Frontal cortex (tissue), 4 donors: ENCODE results near the gene PTPRN2. TPM values are rescaled to one million over a fixed set of nuclear protein-coding genes. Genes with fewer than 3 reads are reported as not detected.
"Not testable (repeated sequence)": the region's sequence is repeated elsewhere in the genome, so short reads cannot be mapped to it uniquely, and the experiment has no call there.

Source experiments
- DNase-seq, 2 donors: peaks; one replicate each; pipeline ENCODE4 v3.0.0; 2012; ENCODE audit warnings: low spot score in 2 of 2
- FAIRE-seq: peaks from 2 replicates; lab custom pipeline; 2012; peaks lifted over from hg19 to GRCh38; lab: Jason Lieb, UNC
- total RNA-seq: library from RNA; depleted of rRNA; stranded (reverse); fragments of >200 nt; gene quantifications from one replicate; pipeline ENCODE4 v1.2.3, GENCODE V29; 2014
- donor health status: control.
- donor health status: control.
- donor health status: control.

Gene PTPRN2
- total RNA-seq, 1 donor from 2014 or later = 52.2 TPM

GRCh38 chr7:157744786-157745601 is 842.6 kb downstream of the PTPRN2 start:
- DNase-seq = no peak
- no peak for FAIRE-seq

DNA sequence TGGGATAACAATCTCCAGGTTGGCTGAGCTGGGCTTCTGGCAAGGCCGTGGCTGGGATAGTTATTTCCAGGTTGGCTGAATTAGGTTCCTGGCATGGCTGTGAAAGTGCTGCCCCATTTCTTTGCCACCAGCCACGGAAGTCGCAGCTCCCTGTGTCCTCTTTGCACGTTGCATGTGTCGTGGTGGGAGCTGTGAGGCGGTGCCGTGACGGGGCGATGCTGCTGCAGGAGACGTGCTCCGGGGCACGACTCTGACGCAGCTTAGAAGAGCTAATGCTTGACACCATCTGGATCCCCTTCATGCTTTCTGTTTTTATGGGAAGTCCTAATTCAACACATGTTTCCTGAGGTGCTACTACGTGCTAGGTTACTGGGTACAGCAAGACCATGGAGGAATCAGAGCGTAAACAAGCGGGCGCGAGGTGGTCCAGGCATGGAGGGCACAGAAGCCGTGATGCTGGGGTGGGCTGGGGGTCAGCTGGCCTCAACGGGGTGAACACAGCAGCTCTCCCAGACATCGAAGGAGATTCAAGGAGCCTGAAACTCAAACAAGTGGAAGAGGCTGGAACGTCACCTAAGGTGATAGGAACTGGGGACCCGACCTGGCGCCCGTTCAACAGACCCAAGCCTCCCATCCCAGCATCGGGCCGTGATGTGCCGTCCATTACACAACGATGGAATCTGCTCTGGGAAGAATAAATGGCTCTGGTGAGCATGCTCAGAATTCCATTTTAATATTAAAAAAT is 843.7 kb downstream of the PTPRN2 start:
- FAIRE-seq = no peak
- no peak for DNase-seq

- DNase-seq (no peak), FAIRE-seq (no peak)
Measured at GRCh38 chr7:157740251-157740798, 847.3 kb downstream of the PTPRN2 start.

GRCh38 chr7:157739650-157740049 is 848.0 kb downstream of the PTPRN2 start:
- FAIRE-seq = no peak
- no peak for DNase-seq

DNA sequence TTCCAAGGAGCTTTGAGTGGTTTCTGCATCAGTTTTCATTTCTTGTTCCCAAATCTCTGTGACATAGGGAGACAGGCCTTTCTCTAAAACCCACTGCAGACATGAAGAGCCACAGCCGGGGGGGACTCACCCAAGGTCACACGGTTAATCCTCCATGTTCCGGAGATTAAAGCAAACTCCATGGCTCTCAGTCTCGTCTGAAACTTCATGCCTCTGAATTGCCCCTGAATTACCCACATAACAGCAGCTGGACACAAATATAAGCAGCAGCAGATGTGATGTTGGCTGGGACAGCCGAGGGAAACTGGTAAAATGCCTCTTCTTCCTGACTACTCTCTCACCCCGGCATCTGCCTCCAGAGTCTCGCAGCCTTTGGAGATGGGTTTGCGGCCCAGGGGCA is 848.6 kb downstream of the PTPRN2 start:
- DNase-seq = no peak
- no peak for FAIRE-seq

- FAIRE-seq = no peak
Measured at GRCh38 chr7:157738066-157738460, 849.6 kb downstream of the PTPRN2 start.

GRCh38 chr7:157737151-157738065 is 850.2 kb downstream of the PTPRN2 start:
- FAIRE-seq (no peak), DNase-seq (no peak)

More at GRCh38 chr7:157738066-157738460, 849.6 kb downstream of the PTPRN2 start:
- DNase-seq = no peak

GRCh38 chr7:157736341-157736740 is 851.3 kb downstream of the PTPRN2 start:
- FAIRE-seq = no peak
- no peak for DNase-seq

DNA sequence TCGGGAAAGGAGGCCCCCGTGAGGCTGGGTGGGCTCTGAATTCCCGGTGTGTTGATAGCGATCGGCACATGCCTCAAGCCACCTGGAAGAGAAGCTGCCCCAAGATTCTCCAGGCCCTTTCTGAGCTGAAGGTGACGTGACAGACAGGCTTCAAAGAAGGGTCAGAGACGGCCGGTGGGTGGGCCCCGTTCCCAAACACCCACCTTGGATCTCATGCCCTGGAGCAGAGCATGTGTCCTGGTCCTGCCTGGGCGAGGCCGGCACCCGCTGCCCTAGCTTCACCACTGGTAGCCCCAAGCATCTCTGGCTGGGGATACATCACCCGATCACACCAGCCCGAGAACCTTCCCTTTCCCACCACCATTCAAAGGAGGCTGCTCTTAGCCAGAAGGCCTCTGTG is 851.8 kb downstream of the PTPRN2 start:
- DNase-seq (no peak), FAIRE-seq (no peak)

- no peak for DNase-seq
Measured at GRCh38 chr7:157734676-157735640, 852.7 kb downstream of the PTPRN2 start.

DNA sequence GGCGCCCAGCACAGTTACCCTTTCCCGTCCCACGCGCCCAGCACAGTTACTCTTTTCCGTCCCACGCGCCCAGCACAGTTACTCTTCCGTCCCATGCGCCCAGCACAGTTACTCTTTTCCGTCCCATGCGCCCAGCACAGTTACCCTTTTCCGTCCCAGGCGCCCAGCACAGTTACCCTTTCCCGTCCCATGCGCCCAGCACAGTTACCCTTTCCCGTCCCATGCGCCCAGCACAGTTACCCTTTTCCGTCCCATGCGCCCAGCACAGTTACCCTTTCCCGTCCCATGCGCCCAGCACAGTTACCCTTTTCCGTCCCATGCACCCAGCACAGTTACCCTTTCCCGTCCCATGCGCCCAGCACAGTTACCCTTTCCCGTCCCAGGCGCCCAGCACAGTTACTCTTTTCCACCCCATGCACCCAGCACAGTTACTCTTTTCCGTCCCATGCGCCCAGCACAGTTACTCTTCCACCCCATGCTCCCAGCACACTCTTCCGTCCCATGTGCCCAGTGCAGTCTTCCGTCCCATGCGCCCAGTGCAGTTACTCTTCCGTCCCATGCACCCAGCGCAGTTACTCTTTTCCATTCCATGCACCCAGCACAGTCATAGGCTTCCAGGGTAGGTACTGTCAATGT is 853.7 kb downstream of the PTPRN2 start:
- FAIRE-seq, DNase-seq: not testable (repeated sequence)

More at GRCh38 chr7:157734676-157735640, 852.7 kb downstream of the PTPRN2 start:
- no peak for FAIRE-seq

GRCh38 chr7:157731126-157731525 is 856.5 kb downstream of the PTPRN2 start:
- DNase-seq = no peak
- no peak for FAIRE-seq

- FAIRE-seq (no peak), DNase-seq (no peak)
Measured at GRCh38 chr7:157730614-157731013, 857.0 kb downstream of the PTPRN2 start.

DNA sequence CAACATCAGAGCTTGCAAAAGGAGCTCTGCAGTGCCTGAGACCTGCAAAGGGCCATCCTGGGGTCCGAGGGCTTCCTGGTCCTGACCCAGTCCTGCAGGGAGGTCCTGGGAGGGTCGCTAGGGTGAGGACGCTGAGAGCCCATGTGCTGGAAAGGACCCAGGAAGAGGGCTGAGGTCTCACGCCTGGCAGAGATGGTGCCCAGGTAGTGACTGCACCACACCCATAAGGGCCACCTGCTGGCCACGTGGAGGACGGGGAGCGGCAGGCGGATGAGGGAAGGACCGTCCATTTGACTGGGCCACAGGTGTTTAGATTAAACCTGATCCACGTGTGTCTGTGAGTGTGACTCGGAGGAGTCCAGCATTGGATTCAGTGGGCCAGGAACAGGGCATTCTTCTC is 858.1 kb downstream of the PTPRN2 start:
- FAIRE-seq (no peak), DNase-seq (no peak)

DNA sequence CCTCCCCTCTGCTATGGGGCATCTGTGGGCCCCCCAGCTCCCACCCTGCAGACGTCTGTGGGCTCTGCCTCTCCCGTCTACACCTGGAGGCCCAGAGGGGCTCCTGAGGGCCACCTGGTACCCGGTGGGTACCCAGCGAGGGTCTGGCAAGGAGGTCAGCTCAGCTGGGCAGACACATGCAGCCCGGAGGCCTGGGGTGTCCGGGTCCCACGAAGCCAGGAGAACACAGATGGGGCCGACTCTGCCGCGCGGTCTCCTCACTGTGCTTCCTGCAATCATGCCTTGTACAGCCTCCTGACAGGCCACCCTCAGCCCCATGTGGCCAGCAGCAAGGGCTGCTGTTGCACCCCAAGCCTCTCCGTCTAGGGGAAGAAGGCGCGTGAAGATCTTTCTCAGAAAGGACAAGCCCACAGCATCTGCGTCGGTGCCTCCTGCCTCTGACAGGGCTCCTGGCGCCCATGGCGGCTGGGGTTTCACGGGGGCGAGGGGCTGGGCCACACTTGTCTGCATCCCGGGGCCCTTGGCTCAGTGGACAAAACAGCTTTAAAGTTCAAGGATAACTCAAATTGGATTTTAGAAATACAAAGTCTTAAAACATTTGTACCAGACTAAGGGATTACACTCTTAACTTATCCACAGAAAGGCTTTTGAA is 859.5 kb downstream of the PTPRN2 start:
- FAIRE-seq = no peak

GRCh38 chr7:157726764-157727163 is 860.9 kb downstream of the PTPRN2 start:
- FAIRE-seq = no peak
- no peak for DNase-seq

More for the DNA sequence above, 859.5 kb downstream of the PTPRN2 start:
- no peak for DNase-seq

- FAIRE-seq, DNase-seq: not testable (repeated sequence)
Measured at GRCh38 chr7:157725312-157725711, 862.3 kb downstream of the PTPRN2 start.

GRCh38 chr7:157723205-157723604 is 864.4 kb downstream of the PTPRN2 start:
- DNase-seq = no peak

More at GRCh38 chr7:157723205-157723604, 864.4 kb downstream of the PTPRN2 start:
- no peak for FAIRE-seq
